ENCODE data around the gene FIS1.

FIS1 gene

GRCh38 chr7:101234636-101235035 is 10.2 kb downstream of the FIS1 start:
- TF ChIP-seq FOXP2 (optimal IDR thresholded peaks at IDR 0.05; ENCODE audit: borderline replicate concordance, extremely low read depth, extremely low read length, insufficient read depth), result no peak

GRCh38 chr7:101233907-101234547 is 10.9 kb downstream of the FIS1 start:
- no peak for TF ChIP-seq TAF1 (IDR thresholded peaks at IDR 0.05; ENCODE audit: borderline replicate concordance, insufficient read depth, low read length)
- TF ChIP-seq SIN3A (IDR thresholded peaks at IDR 0.05; ENCODE audit: borderline replicate concordance, insufficient read depth, low read length), result no peak
- TF ChIP-seq FOXP2 (optimal IDR thresholded peaks at IDR 0.05; ENCODE audit: borderline replicate concordance, extremely low read depth, extremely low read length, insufficient read depth), result no peak
- TF ChIP-seq POLR2AphosphoS5 (IDR thresholded peaks at IDR 0.05; ENCODE audit: low read depth, low read length), result no peak
- TF ChIP-seq, protein P1, sequence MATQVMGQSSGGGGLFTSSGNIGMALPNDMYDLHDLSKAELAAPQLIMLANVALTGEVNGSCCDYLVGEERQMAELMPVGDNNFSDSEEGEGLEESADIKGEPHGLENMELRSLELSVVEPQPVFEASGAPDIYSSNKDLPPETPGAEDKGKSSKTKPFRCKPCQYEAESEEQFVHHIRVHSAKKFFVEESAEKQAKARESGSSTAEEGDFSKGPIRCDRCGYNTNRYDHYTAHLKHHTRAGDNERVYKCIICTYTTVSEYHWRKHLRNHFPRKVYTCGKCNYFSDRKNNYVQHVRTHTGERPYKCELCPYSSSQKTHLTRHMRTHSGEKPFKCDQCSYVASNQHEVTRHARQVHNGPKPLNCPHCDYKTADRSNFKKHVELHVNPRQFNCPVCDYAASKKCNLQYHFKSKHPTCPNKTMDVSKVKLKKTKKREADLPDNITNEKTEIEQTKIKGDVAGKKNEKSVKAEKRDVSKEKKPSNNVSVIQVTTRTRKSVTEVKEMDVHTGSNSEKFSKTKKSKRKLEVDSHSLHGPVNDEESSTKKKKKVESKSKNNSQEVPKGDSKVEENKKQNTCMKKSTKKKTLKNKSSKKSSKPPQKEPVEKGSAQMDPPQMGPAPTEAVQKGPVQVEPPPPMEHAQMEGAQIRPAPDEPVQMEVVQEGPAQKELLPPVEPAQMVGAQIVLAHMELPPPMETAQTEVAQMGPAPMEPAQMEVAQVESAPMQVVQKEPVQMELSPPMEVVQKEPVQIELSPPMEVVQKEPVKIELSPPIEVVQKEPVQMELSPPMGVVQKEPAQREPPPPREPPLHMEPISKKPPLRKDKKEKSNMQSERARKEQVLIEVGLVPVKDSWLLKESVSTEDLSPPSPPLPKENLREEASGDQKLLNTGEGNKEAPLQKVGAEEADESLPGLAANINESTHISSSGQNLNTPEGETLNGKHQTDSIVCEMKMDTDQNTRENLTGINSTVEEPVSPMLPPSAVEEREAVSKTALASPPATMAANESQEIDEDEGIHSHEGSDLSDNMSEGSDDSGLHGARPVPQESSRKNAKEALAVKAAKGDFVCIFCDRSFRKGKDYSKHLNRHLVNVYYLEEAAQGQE (IDR thresholded peaks at IDR 0.05; ENCODE audit: insufficient read depth in 1 of 2, low read depth in 2 of 2, low read length in 2 of 2), result no peak

DNA sequence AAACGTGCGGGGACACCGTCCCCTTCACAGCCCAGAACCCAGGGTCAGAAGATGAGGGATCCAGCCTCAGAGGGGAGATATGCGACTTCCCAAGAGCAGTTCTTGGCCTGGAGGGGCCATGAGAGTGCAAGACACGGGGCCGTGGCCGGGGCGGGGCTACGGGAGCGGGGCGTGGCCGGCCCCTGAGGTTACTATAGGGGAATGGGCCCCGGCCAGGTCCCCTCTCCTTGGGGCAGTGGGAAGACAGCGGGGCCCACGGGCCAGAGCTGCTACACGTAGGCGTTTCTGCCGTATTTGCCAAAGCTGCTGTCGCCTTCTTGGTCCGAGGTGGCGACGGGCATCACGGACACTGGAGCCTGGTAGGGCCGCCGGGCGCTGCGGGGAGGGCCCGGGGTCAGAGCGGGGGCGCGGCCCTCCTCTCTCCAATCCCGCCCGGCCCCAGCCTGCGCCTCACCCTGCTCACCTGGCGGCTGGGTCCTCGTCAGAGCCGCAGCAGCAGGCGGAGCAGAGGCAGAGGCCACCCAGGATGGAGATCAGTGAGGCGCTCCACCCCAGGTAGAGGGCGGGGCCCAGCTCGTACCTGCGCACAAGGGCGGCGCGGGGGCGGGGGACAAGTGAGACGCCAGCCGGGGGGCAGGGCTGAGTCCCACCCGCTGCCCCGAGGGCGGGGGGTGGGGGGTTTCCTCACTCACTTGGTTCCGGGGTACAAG is 12.6 kb downstream of the FIS1 start:
- TF ChIP-seq POLR2AphosphoS5 (IDR thresholded peaks at IDR 0.05; ENCODE audit: low read depth, low read length) (no peak), SIN3A (IDR thresholded peaks at IDR 0.05; ENCODE audit: borderline replicate concordance, insufficient read depth, low read length) (no peak), TAF1 (IDR thresholded peaks at IDR 0.05; ENCODE audit: borderline replicate concordance, insufficient read depth, low read length) (no peak), FOXP2 (optimal IDR thresholded peaks at IDR 0.05; ENCODE audit: borderline replicate concordance, extremely low read depth, extremely low read length, insufficient read depth) (no peak)
- TF ChIP-seq, protein P1 (IDR thresholded peaks at IDR 0.05; ENCODE audit: insufficient read depth in 1 of 2, low read depth in 2 of 2, low read length in 2 of 2), result no peak

GRCh38 chr7:101231644-101232043 is 13.2 kb downstream of the FIS1 start:
- TF ChIP-seq POLR2AphosphoS5 (IDR thresholded peaks at IDR 0.05; ENCODE audit: low read depth, low read length), result no peak
- no peak for TF ChIP-seq FOXP2 (optimal IDR thresholded peaks at IDR 0.05; ENCODE audit: borderline replicate concordance, extremely low read depth, extremely low read length, insufficient read depth)
- no peak for TF ChIP-seq SIN3A (IDR thresholded peaks at IDR 0.05; ENCODE audit: borderline replicate concordance, insufficient read depth, low read length)
- TF ChIP-seq TAF1 (IDR thresholded peaks at IDR 0.05; ENCODE audit: borderline replicate concordance, insufficient read depth, low read length), result no peak
- TF ChIP-seq, protein P1 (IDR thresholded peaks at IDR 0.05; ENCODE audit: insufficient read depth in 1 of 2, low read depth in 2 of 2, low read length in 2 of 2), result no peak

- TF ChIP-seq SIN3A (IDR thresholded peaks at IDR 0.05; ENCODE audit: borderline replicate concordance, insufficient read depth, low read length) (no peak), TAF1 (IDR thresholded peaks at IDR 0.05; ENCODE audit: borderline replicate concordance, insufficient read depth, low read length) (no peak), POLR2AphosphoS5 (IDR thresholded peaks at IDR 0.05; ENCODE audit: low read depth, low read length) (no peak), FOXP2 (optimal IDR thresholded peaks at IDR 0.05; ENCODE audit: borderline replicate concordance, extremely low read depth, extremely low read length, insufficient read depth) (no peak)
- TF ChIP-seq, protein P1 (IDR thresholded peaks at IDR 0.05; ENCODE audit: insufficient read depth in 1 of 2, low read depth in 2 of 2, low read length in 2 of 2), result no peak
These were observed 18.2 kb downstream of the FIS1 start for GRCh38 chr7:101226721-101227120.

All from PFSK-1 (cell line).